ENCODE measurements around the gene MBTD1. TPM values are rescaled to one million over a fixed set of nuclear protein-coding genes. Genes with fewer than 3 reads are reported as not detected.

Gene MBTD1
- total RNA-seq, 6 donors from 2014 or later, result 9.6 to 37.7 (median 14.1) TPM

- Histone ChIP-seq H3K9me3 (no peaks in the 10 kb centered on the region), H3K4me3 (peak overlapping the region; percentile 61 to 100 (median 93)), H3K27me3 (no peaks in the 10 kb centered on the region), H3K36me3 (peaks cover 0 to 42% (median 26%) of the 10 kb centered on the region in 4 donors), H3K4me1 (peaks cover 12 to 20% (median 17%) of the 10 kb centered on the region in 4 donors), H3K27ac (peak overlapping the region; percentile 90 to 94 (median 93))
- TF ChIP-seq EP300 (IDR thresholded peaks at IDR 0.05) (no peak), POLR2A (IDR thresholded peaks at IDR 0.05) (no peak), POLR2AphosphoS5 (IDR thresholded peaks at IDR 0.05) (no peak), CTCF (IDR thresholded peaks at IDR 0.05) (no peak)
- DNase-seq (peak in 1 of 2 donors; percentile 54), ATAC-seq (ENCODE audit: low FRiP score in 2 of 2) (peak in 1 of 2 donors; percentile 1)
- WGBS, 2 donors, result 73 to 74% methylated on average over 16 of the region's 16 CpGs
These were observed 94.8 kb downstream of the MBTD1 start for GRCh38 chr17:51164911-51165679.

- WGBS, 2 donors, result 77 to 85% methylated on average over 3 of the region's 3 CpGs
- H3K4me3 ChIP-seq, result no peak overlapping the region
- H3K27me3 ChIP-seq, result no peaks in the 10 kb centered on the region
- H3K9me3 ChIP-seq, result no peaks in the 10 kb centered on the region
- no peak for TF ChIP-seq POLR2AphosphoS5 (IDR thresholded peaks at IDR 0.05)
- no peak for TF ChIP-seq CTCF (IDR thresholded peaks at IDR 0.05)
- TF ChIP-seq POLR2A (IDR thresholded peaks at IDR 0.05), result no peak
- TF ChIP-seq EP300 (IDR thresholded peaks at IDR 0.05), result no peak
- H3K36me3 ChIP-seq, result peaks cover 0 to 43% (median 11%) of the 10 kb centered on the region in 4 donors
- DNase-seq (no peak), ATAC-seq (ENCODE audit: low FRiP score in 2 of 2) (no peak)
- H3K4me1 ChIP-seq, result peaks cover 6 to 8% (median 7%) of the 10 kb centered on the region in 4 donors
- H3K27ac ChIP-seq, result no peak overlapping the region
These were observed 98.3 kb downstream of the MBTD1 start for GRCh38 chr17:51161541-51161940.

- Histone ChIP-seq H3K9me3 (no peaks in the 10 kb centered on the region), H3K27ac (no peak overlapping the region), H3K27me3 (no peaks in the 10 kb centered on the region), H3K36me3 (peaks cover 0 to 43% (median 11%) of the 10 kb centered on the region in 4 donors), H3K4me1 (peaks cover 2 to 7% (median 2%) of the 10 kb centered on the region in 4 donors), H3K4me3 (no peak overlapping the region)
- ATAC-seq (ENCODE audit: low FRiP score in 2 of 2), result no peak
- TF ChIP-seq POLR2AphosphoS5 (IDR thresholded peaks at IDR 0.05), result no peak
- no peak for TF ChIP-seq EP300 (IDR thresholded peaks at IDR 0.05)
- no peak for TF ChIP-seq CTCF (IDR thresholded peaks at IDR 0.05)
- WGBS, 2 donors, result 94 to 97% methylated on average over 3 of the region's 3 CpGs
- no peak for DNase-seq
These were observed 100.2 kb downstream of the MBTD1 start for GRCh38 chr17:51159604-51160003.

- peaks cover 0 to 25% (median 1%) of the 10 kb centered on the region in 4 donors for H3K36me3 ChIP-seq
- H3K9me3 ChIP-seq, result no peaks in the 10 kb centered on the region
- DNase-seq (no peak), ATAC-seq (ENCODE audit: low FRiP score in 2 of 2) (no peak)
- peaks cover 14 to 21% (median 18%) of the 10 kb centered on the region in 4 donors for H3K4me1 ChIP-seq
- TF ChIP-seq EP300 (IDR thresholded peaks at IDR 0.05), result no peak
- no peak for TF ChIP-seq CTCF (IDR thresholded peaks at IDR 0.05)
- TF ChIP-seq POLR2AphosphoS5 (IDR thresholded peaks at IDR 0.05), result no peak
- no peak for TF ChIP-seq POLR2A (IDR thresholded peaks at IDR 0.05)
- no peaks in the 10 kb centered on the region for H3K27me3 ChIP-seq
- no peak overlapping the region for H3K4me3 ChIP-seq
- H3K27ac ChIP-seq, result no peak overlapping the region
- WGBS, 2 donors, result 98 to 99% methylated on average over 8 of the region's 8 CpGs
These were observed 104.4 kb downstream of the MBTD1 start for GRCh38 chr17:51155416-51155815.

Data from upper lobe of left lung (tissue), 6 donors.